ENCODE measurements around the gene LIFR. TPM values are rescaled to one million over a fixed set of nuclear protein-coding genes. Genes with fewer than 3 reads are reported as not detected.

The LIFR gene
- total RNA-seq, 1 experiment from 2014 or later = 10.6 TPM

DNA sequence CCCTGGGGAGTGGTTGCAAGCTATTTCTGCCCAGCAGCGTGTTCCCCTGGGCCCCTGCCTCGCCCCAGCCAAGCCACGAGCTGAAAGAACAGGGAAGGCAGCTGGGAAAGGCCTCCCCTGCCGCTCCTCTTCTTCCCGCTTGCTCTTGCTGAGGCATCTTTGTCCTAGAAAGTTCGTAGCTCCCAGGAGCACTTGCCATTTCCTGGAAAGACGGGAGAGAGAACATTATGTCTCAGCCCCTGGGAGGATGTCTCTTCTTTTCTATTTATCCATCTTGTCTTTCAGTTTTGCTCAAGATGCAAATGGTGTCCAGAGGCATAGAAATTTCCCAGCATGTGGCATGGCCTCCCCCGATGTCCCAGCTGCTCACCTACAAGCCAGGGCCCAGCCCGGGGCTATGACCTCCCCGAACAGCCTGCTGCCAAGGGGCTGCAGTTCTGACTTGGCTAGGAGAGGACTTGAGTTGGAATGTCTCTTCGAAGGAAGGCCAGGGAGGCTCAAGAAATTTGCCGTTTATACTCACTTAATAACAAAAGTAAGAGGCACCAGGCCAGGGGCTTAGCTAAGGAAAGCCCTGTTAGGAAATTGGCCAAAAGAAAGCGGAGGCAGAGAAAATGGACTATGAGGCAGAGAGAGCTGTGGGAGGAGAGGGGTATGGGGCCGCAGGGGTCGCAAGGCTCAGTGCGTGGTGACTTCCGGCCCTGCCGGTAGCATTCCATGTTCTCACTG, 87.3 kb downstream of the LIFR start:
- ChIA-PET RAD21 (ENCODE audit: low non-redundant PET in 1 of 2, low total read pairs in 2 of 2, uncharacterized antibody in 2 of 2, unreplicated experiment in 2 of 2) (no interaction called here), POLR2A (interaction anchor here (1.0 kb wide), 1 partner anchor 11 kb away, joined by 3 read pairs; no protein-coding TSS in a partner anchor), CTCF (interaction anchor here (0.9 to 2.5 kb wide), 2 partner anchors 24 to 27 kb away, joined by 3 to 9 read pairs; no protein-coding TSS in a partner anchor)
- no peak for ATAC-seq
- H4K20me1 ChIP-seq (ENCODE audit: insufficient read depth) = no peaks in the 10 kb centered on the region
- H2AFZ ChIP-seq (ENCODE audit: low read depth, low read length, poor library complexity, severe bottlenecking) = no peak overlapping the region
- no peak for DNase-seq (ENCODE audit: low read depth, low spot score)
- no peaks in the 10 kb centered on the region for H3K27me3 ChIP-seq (ENCODE audit: insufficient read depth, low read length)
- H3K9me3 ChIP-seq (ENCODE audit: control insufficient read depth in 1 of 2, insufficient read depth in 1 of 2, low read depth in 1 of 2, low read length in 2 of 2) = no peaks in the 10 kb centered on the region
- H3K27ac ChIP-seq (ENCODE audit: low read depth, low read length) = no peak overlapping the region
- TF ChIP-seq SP1 (IDR thresholded peaks at IDR 0.05; ENCODE audit: low read depth) (no peak), EZH2 (IDR thresholded peaks at IDR 0.05) (no peak), TCF7L2 (IDR thresholded peaks at IDR 0.05; ENCODE audit: borderline replicate concordance, extremely low read depth, insufficient read depth, insufficient read length) (no peak), ELF1 (IDR thresholded peaks at IDR 0.05; ENCODE audit: borderline replicate concordance, low read depth) (no peak), EGR1 (IDR thresholded peaks at IDR 0.05; ENCODE audit: low read depth) (no peak), RAD21 (IDR thresholded peaks at IDR 0.05; ENCODE audit: low read depth) (no peak), YY1 (IDR thresholded peaks at IDR 0.05; ENCODE audit: extremely low read depth, insufficient replicate concordance, low read depth, low read length) (no peak), EZH2phosphoT487 (IDR thresholded peaks at IDR 0.05; ENCODE audit: borderline replicate concordance) (no peak), CEBPB (IDR thresholded peaks at IDR 0.05; ENCODE audit: low read depth) (no peak)
- TF ChIP-seq, protein P1, sequence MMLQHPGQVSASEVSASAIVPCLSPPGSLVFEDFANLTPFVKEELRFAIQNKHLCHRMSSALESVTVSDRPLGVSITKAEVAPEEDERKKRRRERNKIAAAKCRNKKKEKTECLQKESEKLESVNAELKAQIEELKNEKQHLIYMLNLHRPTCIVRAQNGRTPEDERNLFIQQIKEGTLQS (IDR thresholded peaks at IDR 0.05) = no peak
- H3K4me1 ChIP-seq (ENCODE audit: control insufficient read depth in 1 of 2, insufficient read depth in 2 of 2, low read length in 2 of 2) = peaks cover 11 to 48% of the 10 kb centered on the region in 2 experiments
- no peak overlapping the region for H3K9ac ChIP-seq (ENCODE audit: low read length)
- no peaks in the 10 kb centered on the region for H3K36me3 ChIP-seq (ENCODE audit: control insufficient read depth in 1 of 2, insufficient read depth in 2 of 2, low read length in 2 of 2)
- no peak overlapping the region for H3K4me2 ChIP-seq (ENCODE audit: low read length)
- BruUV-seq (replicated peaks) = no TSS peak
- intact Hi-C loops (cut with micrococcal nuclease) = no loop called here
- H3K4me3 ChIP-seq (replicated peaks in 1 of 2; ENCODE audit: low read depth in 1 of 2, low read length in 2 of 2) = no peak overlapping the region
- H3K9me2 ChIP-seq (ENCODE audit: insufficient read depth) = no peaks in the 10 kb centered on the region
- H3K79me2 ChIP-seq (ENCODE audit: insufficient read depth, low read length) = no peaks in the 10 kb centered on the region

All from HCT116 (cell line).